NCI-H1048 (cell line): ENCODE data around the gene HMGXB4.

Source experiments
- DNase-seq: peaks from one replicate; lab custom pipeline; 2025; lab: John Stamatoyannopoulos, UW

The HMGXB4 gene

DNA sequence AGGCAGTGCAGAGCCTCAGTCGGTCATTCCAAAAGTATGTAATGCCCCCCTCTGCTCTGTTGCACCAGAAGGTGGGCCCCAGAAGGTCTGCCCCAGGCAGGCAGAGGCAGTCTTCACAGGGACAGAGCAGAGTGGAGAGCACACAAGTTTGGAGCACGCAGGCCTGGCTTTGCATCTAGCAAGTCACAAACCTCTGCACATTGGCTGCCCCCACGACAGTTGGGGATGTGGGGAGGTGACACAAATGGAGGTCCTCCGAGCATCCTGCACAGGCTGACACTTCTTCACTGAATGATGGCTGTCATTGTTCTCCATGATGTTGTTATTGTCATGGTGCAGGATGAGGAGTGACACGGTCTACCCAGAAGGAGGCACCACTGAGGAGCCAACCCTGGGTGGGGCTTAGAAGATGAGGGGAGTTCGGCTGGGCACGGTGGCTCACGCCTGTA, 54.3 kb downstream of the HMGXB4 start:
- no peak for DNase-seq

DNA sequence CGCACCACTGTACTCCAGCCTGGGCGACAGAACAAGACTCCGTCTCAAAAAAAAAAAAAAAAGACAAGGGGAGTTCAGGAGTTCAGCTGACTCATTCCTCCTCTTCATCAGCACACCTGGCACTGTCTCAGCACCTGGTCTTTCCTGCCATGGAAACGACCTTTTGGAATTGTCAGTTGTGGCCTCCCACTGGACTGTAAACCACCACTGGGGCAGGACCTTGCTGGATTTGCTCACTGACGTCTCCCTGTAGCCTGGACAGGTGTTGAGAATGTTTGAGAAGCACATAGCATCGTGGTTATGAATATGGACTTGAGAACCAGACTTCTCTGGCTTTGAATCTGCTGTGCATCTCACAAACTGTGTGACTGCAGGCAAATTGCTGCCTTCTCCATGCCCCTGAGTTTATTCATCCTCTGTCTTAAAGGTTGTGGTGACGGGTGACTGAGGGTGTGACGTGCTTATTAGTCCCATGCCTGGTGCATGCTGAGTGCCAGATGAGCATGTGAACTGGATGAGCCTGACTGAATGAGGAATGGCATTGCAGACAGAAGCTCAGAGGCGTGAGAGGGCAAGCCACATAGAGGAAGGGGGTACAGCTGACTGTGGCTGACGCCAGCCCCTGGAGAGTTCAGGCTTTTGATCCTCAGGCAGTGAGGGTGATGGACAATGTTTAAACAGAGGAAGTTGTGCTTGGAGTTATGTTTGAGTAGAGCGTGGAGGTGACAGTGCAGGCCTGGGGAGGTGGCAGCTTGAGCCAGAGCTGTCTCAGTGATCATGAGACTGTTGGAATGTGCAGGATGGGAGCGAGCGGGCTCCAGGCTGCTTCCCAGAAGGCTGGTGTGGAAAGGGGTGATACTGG, 55.1 kb downstream of the HMGXB4 start:
- DNase-seq, result no peak

DNA sequence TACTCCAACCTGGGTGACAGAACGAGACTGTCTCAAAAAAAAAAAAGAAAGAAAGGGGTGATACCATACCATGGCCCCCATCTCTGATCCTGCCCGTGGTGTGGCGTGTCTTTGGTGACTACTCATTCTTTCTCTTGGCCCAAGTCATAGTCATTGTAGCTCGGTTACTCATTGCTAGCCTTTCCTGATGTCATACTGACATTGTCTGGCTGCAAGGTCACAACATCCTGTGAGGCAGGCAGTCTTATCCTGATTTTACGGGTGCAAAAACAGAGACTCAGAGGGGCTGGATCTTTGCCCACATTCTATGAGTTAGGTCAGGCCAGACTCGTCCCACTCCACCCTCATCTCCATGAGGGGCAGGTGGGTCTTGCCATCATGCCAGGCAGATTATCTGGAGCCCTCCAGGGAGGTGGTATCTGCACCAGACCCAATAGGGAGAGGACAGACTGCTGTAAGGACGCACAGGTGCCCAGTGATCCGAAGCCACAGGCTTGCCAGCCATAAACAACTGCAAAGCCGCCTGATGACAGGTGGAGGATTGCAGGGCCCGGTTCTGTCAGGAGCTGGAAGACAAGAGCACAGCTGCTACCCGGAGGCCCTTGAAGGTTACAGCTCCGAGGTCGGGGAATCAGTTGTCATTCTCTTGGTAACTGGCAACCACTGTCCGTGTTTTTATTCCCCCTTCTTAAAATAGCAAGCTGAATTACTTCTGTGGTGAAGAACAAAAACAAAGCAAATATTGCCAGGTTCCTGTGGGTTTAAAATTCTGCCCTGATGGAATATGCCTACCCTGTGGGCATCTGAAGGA, 56.2 kb downstream of the HMGXB4 start:
- DNase-seq, result no peak

DNA sequence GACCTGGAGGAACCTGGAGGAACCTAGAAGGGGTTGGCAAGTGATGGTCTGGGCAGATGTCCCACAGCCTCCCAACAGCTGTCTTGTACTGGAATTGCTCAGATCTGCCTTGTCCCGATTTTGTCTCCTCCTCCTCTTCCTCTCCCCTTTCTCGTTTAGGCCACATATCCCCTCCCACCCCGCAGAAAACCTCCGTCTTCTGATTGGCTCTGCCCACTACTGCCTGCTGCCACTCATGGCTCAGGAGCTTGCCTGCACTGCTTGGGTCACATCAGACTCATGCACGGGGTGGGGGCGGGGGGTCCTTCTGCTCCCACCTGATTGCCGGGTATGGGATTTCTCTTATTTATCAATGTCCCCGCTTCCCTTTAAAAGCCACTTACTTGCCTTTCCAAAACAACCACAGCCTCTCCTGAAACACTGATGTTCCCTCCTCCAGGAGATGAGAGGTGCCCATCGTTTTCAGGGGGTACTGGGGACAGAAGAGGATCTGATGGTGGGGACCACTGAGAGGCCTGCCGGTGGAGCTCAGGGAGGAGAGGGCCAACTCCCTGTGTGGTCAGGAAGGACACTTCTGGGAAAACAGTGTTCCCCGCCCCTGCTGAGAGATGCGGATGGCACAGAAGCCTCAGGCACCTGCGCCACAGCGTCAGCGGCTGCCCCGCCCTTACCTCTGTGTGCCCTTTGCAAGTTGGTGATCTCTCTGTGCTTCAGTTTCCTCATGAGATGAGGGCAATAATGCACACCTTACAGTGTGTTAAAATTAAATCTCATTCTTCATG, 57.1 kb downstream of the HMGXB4 start:
- DNase-seq, result no peak

DNA sequence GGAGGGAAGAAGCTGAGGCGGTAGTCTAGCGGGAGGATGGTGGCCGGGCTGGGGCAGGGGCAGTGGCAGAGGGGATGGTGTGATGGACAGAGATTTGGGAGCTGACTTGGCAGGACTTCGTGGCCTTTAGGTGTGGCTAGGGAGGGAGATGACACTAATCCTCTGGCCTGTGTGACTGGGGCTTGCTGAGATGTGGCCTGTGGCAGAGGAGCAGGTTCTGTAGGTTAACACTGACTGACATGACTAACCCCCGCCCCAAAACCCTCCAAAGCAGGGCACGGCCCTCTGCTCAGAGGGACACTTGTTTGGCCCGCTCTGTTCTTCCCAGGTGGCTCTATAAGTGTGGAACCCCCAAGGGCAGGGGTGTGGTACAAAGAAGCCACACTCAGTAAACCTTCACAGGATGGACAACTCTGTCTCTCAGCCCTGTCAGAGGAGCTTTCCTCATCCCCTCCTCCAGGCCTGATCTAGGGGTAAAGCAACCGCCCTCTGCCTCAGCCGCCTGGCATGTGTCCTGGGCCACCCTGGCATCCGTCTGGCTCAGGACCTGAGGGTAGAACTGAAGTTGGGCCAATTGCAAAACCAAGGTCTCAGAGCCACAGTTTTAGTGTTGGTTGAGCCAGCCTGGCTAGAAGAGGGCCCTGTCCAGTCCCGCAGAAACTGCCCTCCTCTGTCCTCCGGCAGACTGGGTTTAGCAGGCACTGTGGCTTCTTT, 58.0 kb downstream of the HMGXB4 start:
- DNase-seq, result no peak

DNA sequence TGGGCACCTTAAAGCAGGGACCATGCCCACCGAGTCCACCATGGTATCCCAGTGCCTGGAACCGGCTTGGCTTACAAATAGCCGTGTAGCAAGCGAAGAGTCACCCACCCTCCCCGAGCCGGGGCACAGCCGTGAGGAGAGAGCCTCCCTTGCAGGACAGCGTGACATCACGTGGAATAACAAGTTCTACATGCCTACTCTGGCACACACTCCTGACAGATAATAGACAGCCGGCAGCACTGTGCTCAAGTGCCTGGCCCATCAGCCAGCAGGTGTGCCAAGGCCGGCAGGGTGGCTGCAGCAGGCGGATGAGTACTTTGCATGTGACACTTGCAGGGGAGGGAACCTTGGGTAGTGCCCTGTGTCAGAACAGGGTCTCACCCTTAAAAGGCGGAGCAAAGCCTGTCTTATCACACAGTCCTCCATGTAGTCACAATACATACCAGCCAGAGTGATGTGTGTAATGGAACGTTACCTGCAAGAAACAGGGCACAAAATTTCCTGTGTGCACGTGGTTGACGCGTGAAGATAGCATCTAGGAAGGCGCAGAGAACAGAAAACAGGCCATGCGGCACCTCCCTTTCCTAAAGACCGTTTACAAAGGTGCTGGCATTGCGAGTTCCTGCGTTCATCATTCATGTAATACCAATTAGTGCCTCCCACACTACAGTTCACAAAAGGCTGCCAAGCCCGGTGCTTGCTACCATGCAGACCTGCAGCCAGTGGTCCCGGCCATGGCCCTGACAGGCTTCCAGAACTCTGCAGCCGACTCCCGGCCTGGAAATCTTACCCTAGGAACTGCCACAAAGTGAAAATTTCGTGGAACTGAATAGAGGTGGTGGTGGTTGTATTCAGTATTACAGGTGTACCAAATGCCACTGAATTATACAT, 58.8 kb downstream of the HMGXB4 start:
- DNase-seq, result no peak

DNA sequence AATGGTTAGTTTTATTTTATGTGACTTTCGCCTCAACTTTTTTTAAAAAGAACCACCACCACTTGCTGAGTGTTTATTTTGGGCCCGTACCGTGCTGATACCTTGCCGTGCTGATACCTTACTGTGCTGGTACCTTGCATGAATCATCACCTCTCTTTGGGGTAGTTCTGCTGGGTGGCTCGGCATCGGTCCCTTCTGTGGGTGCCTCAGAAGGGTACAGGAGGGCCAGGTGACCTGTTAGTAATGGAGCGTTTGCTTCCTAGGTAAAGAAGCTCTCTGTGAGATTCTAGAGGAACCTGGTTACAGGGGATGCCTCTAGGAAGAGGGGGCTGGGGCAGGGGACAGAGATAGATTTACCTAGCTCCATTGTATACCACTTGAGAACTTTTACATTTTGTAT, 59.5 kb downstream of the HMGXB4 start:
- DNase-seq, result no peak

DNA sequence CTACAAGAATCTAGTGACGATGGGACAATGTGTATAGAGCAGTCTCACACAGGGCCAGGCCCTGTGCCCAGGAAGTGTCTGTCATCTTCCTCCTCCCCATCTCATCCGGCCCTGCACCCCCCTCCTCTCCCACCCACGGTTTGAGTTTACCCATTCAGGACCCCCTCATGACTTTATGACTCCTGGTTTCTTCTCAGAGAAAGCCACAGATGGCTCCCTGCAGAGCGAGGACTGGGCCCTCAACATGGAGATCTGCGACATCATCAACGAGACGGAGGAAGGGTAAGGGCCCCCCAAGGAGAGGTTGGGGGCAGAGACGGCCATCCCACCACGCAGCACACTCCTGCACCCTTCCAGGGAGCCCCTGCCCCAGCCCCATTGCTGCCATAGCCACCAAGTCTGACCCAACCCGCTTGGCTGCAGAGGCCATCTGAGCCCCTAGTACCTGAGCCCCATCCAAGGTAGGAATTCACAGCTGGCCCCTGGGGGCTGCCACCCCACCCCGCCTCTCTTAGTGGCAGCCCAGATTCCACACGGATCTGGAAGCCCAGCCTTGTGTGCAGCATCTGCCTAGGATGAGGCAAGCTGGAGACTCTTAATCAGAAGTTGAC, 60.5 kb downstream of the HMGXB4 start:
- DNase-seq, result no peak

DNA sequence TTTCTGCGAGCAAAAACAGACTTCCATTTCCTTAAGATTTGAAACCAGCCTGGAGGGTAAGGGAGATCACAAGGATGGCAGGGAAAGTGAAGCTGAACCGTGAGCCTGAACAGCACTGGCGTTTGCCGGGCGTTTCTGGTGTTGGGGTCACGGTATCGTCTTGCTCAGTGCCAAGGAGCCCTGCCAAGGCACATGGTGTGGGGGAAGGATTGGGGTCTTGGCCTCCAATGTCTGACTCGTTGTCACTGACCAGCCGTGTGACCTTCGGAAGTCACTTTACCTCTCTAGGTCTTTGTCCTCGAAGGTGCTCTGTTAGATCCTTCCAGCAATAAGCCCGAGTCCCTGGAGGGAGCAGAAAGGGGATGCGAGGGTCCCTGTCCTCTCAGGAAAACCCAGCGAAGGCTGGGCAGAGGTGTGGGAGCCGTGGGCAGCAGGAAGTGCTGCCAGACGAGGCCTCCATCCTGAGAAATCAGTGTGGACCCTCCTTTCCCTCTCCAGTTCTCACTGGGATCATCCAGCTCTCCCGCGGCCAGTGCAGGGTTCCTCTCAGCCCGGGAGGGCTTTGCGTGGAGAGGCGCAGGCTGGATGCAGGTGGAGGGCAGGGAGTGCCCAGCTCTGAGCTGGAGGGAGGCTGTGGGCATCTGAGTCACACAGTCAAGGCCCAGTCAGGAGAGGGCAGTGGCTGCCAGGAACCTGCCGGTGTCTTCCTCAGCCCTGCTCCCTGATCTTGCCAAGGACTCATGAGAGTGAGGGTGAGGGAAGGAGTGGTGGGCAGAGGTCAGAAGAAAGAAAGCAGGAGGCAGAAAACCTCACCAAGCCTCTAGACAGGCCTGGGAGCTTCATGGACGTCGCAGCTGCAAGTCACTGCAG, 61.3 kb downstream of the HMGXB4 start:
- no peak for DNase-seq

DNA sequence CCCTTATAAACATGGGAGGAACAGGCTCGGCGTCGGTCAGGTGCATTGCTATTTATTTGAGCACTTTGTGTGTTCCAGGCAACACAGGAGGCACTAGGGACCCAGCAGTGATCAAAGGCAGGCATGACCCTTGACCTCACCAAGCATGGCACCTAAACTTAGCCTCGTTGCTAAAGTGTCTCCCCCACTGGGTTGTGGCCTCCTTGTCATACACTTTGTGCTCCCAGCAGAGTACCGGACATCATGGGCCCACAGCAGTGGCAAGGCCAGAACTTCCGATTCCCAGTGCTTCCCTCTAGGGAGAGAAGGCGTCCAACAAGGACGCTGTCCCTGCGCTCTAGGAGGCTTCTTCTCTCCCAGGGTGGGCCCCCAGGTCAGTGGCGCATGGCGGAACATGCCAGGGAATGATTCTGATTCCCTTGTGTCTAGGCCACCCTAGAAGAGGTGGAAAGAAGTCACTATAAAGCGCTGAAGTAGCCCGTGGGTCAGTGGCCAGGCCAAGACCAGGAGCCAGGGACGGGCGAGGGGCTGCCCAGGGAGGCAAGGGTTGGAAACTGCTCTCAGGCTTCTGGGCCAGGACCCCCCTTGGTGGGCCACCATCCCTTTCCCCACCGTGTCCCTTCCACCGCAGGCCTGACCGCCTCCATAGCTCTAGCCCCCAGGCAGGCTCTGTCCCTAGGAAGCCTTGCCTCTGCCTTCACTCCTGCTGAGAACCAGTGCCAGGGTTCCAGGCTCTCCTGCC, 62.1 kb downstream of the HMGXB4 start:
- no peak for DNase-seq

DNA sequence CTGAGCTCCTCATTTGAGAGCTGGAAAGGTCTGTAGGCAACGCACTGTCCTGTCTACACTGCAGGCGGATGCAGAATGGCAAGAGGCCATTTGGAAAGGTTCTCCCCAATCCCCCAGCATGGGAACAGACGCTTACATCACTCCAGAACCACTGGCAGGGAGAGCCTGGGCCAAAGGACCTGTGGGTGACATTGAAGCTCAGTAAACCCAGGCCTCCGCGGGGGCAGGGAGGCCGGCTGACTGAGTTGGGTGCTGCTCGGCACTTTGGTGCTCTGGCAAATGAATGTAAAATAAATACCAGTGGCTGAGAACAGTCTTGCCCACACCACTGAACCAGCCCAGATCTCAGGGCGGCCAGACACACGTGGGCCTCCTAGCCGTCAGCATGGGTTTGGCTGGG, 64.8 kb downstream of the HMGXB4 start:
- DNase-seq, result no peak

DNA sequence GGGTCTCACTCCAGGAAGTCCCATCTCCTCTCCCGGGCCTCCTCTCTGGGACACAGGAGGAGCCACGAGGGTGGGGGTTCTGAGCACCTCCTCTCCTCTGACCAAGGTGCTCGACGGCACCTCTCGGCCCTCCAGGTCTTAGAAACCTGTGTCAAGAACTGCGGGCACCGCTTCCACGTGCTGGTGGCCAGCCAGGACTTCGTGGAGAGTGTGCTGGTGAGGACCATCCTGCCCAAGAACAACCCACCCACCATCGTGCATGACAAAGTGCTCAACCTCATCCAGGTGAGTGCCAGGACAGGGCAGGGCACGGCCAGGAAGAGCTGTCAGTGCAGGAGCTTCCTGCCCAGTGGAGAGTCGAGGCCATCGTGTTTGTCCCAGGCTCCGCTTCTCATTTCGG, 65.6 kb downstream of the HMGXB4 start:
- DNase-seq, result no peak

DNA sequence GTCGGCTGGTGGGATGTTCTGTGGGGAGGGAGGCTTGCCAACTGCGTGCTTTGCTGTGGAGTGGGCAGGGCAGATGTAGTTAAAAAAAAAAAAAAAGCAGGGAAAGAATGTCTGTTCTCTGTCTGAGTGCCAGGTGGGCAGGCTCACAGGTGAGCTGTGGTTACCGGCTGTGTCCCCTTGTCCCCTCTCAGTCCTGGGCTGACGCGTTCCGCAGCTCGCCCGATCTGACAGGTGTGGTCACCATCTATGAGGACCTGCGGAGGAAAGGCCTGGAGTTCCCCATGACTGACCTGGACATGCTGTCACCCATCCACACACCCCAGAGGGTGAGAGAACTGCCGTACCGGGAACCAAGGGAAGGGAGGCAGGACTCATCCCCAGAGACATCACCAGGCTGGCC, 66.0 kb downstream of the HMGXB4 start:
- DNase-seq, result no peak

DNA sequence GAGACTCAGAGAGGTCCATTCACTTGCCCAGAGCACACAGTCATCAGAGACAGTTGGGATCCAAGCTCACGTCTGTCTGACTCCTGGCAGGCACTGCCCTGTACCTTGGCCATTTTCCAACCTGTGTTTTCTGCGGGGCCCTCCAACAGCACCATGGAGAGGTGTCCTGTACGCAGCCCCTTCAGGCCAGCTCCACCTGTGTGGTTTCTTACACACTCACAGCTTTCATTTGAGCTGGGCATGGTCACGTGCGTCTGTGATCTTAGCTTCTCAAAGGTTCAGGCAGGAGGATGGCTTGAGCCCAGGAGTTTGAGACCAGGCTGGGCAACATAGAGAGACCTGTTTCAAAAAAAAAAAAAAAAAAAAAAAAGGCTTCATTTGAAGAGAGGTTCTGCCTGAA, 66.8 kb downstream of the HMGXB4 start:
- DNase-seq, result no peak

DNA sequence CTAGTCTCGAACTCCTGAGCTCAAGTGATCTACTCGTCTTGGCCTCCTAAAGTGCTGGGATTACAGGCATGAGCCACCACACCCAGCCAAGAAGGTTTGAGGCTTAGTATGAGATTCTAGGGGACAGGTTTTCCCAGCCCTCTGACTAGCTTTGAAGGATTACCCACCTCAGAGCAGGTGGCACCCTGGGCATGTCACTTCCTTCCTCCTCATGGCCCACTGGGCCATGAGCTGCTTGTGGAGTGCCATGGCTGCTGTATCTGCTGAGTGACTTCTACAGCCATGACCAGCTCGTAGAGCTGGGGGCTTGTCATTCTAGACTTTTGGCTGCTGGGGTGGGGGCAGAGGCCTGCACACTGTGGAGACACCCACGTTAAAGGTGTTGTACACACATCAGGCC, 67.5 kb downstream of the HMGXB4 start:
- no peak for DNase-seq

DNA sequence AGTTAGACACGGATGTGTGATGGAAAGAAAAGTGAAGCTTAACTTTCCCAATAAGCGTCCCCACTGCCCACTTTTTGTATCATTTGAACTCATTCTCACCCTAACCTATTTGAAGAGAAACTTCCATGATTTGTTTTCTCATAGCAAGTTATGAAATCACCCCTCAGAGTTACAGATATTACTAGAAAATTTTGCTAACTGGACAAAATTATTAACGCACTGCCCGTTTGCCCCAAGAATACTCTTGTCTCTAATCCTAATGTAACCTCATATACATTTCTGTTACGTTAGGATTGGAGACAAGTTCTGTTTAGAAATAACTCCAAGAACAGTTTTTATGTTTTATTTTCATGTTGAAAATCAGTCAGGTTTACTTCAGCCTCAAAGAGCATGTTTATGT, 67.9 kb downstream of the HMGXB4 start:
- no peak for DNase-seq

DNA sequence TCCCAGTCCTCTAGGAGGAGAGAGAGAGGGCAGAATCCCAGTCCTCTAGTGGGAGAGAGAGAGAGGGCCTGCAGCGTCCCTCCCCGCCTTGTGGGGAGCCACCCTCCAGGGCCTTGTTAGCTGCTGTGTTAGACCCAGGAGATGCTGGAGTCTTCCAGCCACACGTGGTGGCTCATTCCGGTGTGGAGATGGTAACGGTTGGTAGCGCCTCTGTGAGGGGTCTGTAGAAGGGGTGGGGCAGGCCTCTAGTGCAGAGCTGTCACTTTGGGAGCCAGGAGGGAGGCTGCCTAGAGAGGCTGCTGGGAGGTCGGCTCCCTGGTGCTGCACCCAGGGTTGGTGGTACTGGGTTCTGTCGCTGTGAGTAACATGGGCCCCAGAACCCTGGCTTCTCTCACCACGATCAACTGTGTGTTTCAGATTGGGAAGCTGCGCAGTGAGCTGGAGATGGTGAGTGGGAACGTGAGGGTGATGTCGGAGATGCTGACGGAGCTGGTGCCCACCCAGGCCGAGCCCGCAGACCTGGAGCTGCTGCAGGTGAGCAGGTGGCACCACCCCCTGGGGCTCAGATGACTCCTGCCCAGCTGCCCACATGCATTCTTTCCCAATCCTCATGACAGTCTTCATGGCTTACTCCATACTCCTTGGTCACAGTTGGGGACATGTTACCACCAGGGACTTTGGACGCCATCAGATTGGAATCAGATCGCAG, 69.7 kb downstream of the HMGXB4 start:
- no peak for DNase-seq
